K562 (cell line): ENCODE results near the gene KMT5B. TPM values are rescaled to one million over a fixed set of nuclear protein-coding genes. Genes with fewer than 3 reads are reported as not detected.

Experiments
- ATF1 ChIP-seq, 2 experiments: fragments of 450-650 bp in 1 of 2; IDR thresholded peaks; 2 replicates each; pipeline ENCODE4 v1.6.1; 2016; ENCODE audit warnings: missing compliant biosample characterization in 1 of 2, missing genetic modification characterization in 1 of 2
- CTCFL ChIP-seq: IDR thresholded peaks from 2 replicates; pipeline ENCODE4 v1.6.1; 2011; ENCODE audit warnings: borderline replicate concordance, low read depth, mild to moderate bottlenecking, moderate library complexity, low read length; ENCODE audit not compliant: insufficient read depth, poor library complexity, severe bottlenecking
- EP300 ChIP-seq: IDR thresholded peaks from 2 replicates; pipeline ENCODE4 v1.6.1; 2012; ENCODE audit warnings: low read length, improper control_type of control experiment
- ETV6 ChIP-seq, 3 experiments: fragments of 150-350 bp in 1 of 3; sonication (generic) in 1 of 3; formaldehyde crosslinking in 1 of 3; IDR thresholded peaks; 2 replicates each; pipeline versions ENCODE4 v1.6.1 to v1.8.0; 2014 to 2022; ENCODE audit warnings: borderline replicate concordance in 2 of 3, low read depth in 2 of 3, antibody characterized with exemption in 1 of 3, low read length in 1 of 3, mild to moderate bottlenecking in 1 of 3, missing genetic modification reagents in 1 of 3
- JUN ChIP-seq, 2 experiments: sonication (generic) in 1 of 2; formaldehyde crosslinking in 1 of 2; IDR thresholded peaks; 2 replicates each; pipeline versions ENCODE4 v1.6.1 to v1.8.0; 2012 to 2022; ENCODE audit warnings: borderline replicate concordance in 2 of 2, mild to moderate bottlenecking in 2 of 2, improper control_type of control experiment in 1 of 2, low read depth in 1 of 2, low read length in 1 of 2, missing genetic modification reagents in 1 of 2
- KDM1A ChIP-seq, 2 experiments: fragments of 450-650 bp; IDR thresholded peaks; 2 replicates each; pipeline ENCODE4 v1.6.1; 2016; ENCODE audit warnings: mild to moderate bottlenecking in 2 of 2
- MCM5 ChIP-seq: fragments of 450-650 bp; IDR thresholded peaks from 2 replicates; pipeline ENCODE4 v1.6.1; 2016; ENCODE audit warnings: low read depth
- MNT ChIP-seq, 2 experiments: fragments of 450-650 bp; conservative IDR thresholded peaks; 2 replicates each; pipeline ENCODE4 v1.6.1; 2017; ENCODE audit warnings: mild to moderate bottlenecking in 2 of 2, moderate library complexity in 2 of 2
- MYC ChIP-seq, 2 experiments: fragments of 250-450 bp in 1 of 2; sonication (Bioruptor Pico) in 1 of 2; IDR thresholded peaks; 2 replicates each; pipeline versions ENCODE4 v1.5.1 to v1.6.1; 2012 to 2021; ENCODE audit warnings: low read depth in 2 of 2, borderline replicate concordance in 1 of 2, improper control_type of control experiment in 1 of 2, low read length in 1 of 2, mild to moderate bottlenecking in 1 of 2, moderate library complexity in 1 of 2
- PHTF2 ChIP-seq: fragments of 250-450 bp; sonication (Bioruptor Pico); IDR thresholded peaks from 2 replicates; pipeline ENCODE4 v1.5.0; 2021; ENCODE audit warnings: mild to moderate bottlenecking
- POLR2B ChIP-seq: fragments of 450-650 bp; IDR thresholded peaks from 2 replicates; pipeline ENCODE4 v1.6.1; 2018; ENCODE audit warnings: low read depth; ENCODE audit not compliant: partially characterized antibody
- RBFOX2 ChIP-seq: fragments of 200-400 bp; formaldehyde crosslinking; IDR thresholded peaks from 2 replicates; pipeline ENCODE4 v1.6.1; 2017; ENCODE audit warnings: low read depth, mild to moderate bottlenecking, low read length, moderate library complexity
- SAFB ChIP-seq: fragments of 200-400 bp; formaldehyde crosslinking; IDR thresholded peaks from 2 replicates; pipeline ENCODE4 v1.6.1; 2017; ENCODE audit warnings: low read depth, low read length, borderline replicate concordance
- STAT5A ChIP-seq: IDR thresholded peaks from 2 replicates; pipeline ENCODE4 v1.6.1; 2012; ENCODE audit warnings: low read length, inconsistent platforms, borderline replicate concordance
- TAL1 ChIP-seq: fragments of 450-650 bp; IDR thresholded peaks from 2 replicates; pipeline ENCODE4 v1.6.1; 2016; ENCODE audit warnings: mild to moderate bottlenecking
- TEAD4 ChIP-seq, 2 experiments: sonication (generic) in 1 of 2; formaldehyde crosslinking in 1 of 2; IDR thresholded peaks; 2 replicates each; pipeline versions ENCODE4 v1.6.1 to v1.8.0; 2012 to 2022; ENCODE audit warnings: borderline replicate concordance in 1 of 2, inconsistent platforms in 1 of 2, low read length in 1 of 2, mild to moderate bottlenecking in 1 of 2, missing genetic modification reagents in 1 of 2
- ZNF217 ChIP-seq: sonication (generic); formaldehyde crosslinking; IDR thresholded peaks from 2 replicates; pipeline ENCODE4 v1.8.0; 2022; ENCODE audit warnings: mild to moderate bottlenecking, missing genetic modification reagents
- ZNF354B ChIP-seq: fragments of 250-450 bp; sonication (Bioruptor Pico); IDR thresholded peaks from 2 replicates; pipeline ENCODE4 v1.4.0; 2020
- ZNF589 ChIP-seq: fragments of 200-800 bp; sonication (Bioruptor generic); IDR thresholded peaks from 2 replicates; pipeline ENCODE4 v1.6.1; 2016; ENCODE audit warnings: low read depth, missing genetic modification characterization, missing compliant biosample characterization
- ZNF766 ChIP-seq: fragments of 200-800 bp; sonication (Bioruptor generic); conservative IDR thresholded peaks from 2 replicates; pipeline ENCODE4 v1.6.1; 2016; ENCODE audit warnings: missing genetic modification characterization, missing compliant biosample characterization
- polyA plus RNA-seq, 8 experiments: library from polyadenylated mRNA; depleted of rRNA in 4 of 8; stranded (reverse) in 5 of 8; unstranded in 3 of 8; fragments of >200 nt; fragmentation: Nextera tagmentation in 2 of 8; fragmentation: Illumina TruSeq in 1 of 8; extraction: Ambion mirVana in 2 of 8; extraction: Trizol in 1 of 8; gene quantifications; 2 replicates each; pipeline versions ENCODE4 v1.2.1 to v1.2.3, GENCODE V29; 2011 to 2014; ENCODE audit warnings: inconsistent platforms in 1 of 8, missing spikeins in 1 of 8
- total RNA-seq, 7 experiments: library from RNA; depleted of rRNA in 6 of 7; stranded (reverse); fragments of >200 nt in 6 of 7; fragmentation: Illumina TruSeq in 2 of 7; extraction: Trizol in 2 of 7; gene quantifications; 2 replicates each; pipeline versions ENCODE4 v1.2.1 to v1.2.3, GENCODE V29; 2011 to 2021; ENCODE audit warnings: low replicate concordance in 1 of 7

KMT5B gene
- total and polyA plus RNA-seq, 9 of the 15 experiments (the other 6 are each of a cell fraction or from before 2014, with no cell fraction given), result 7.3 to 27.3 (median 20.9) TPM

- no peak for TF ChIP-seq JUN (IDR thresholded peaks at IDR 0.05; ENCODE audit: borderline replicate concordance, low read depth, low read length)
- TF ChIP-seq JUN (CRISPR knock-in tag; IDR thresholded peaks at IDR 0.05; ENCODE audit: borderline replicate concordance), result no peak
- no peak for TF ChIP-seq CTCFL
- TF ChIP-seq STAT5A, result no peak
- TF ChIP-seq ZNF589, result no peak
- no peak for TF ChIP-seq PHTF2 (CRISPR knock-in tag)
- no peak for TF ChIP-seq ETV6 (IDR thresholded peaks at IDR 0.05; ENCODE audit: borderline replicate concordance in 1 of 2, low read depth in 2 of 2, low read length in 1 of 2)
- no peak for TF ChIP-seq ETV6 (CRISPR knock-in tag; IDR thresholded peaks at IDR 0.05; ENCODE audit: borderline replicate concordance)
- TF ChIP-seq POLR2B, result no peak
- no peak for TF ChIP-seq TEAD4 (IDR thresholded peaks at IDR 0.05; ENCODE audit: low read length)
- no peak for TF ChIP-seq TEAD4 (CRISPR knock-in tag; IDR thresholded peaks at IDR 0.05; ENCODE audit: borderline replicate concordance)
- no peak for TF ChIP-seq ZNF766 (CRISPR knock-in tag)
- TF ChIP-seq MCM5, result no peak
- TF ChIP-seq ZNF354B (CRISPR knock-in tag), result no peak
- TF ChIP-seq KDM1A (IDR thresholded peaks at IDR 0.05), result no peak
- no peak for TF ChIP-seq EP300
- no peak for TF ChIP-seq MNT (conservative IDR thresholded peaks at IDR 0.05)
- TF ChIP-seq MYC (IDR thresholded peaks at IDR 0.05; ENCODE audit: low read depth, low read length), result no peak
- TF ChIP-seq MYC (CRISPR knock-in tag; IDR thresholded peaks at IDR 0.05; ENCODE audit: borderline replicate concordance, low read depth), result 0 out of 2 replicates have a peak, but pooled peaks have one; percentile 29
- TF ChIP-seq ZNF217 (CRISPR knock-in tag), result no peak
- TF ChIP-seq RBFOX2, result peak; percentile 68
- no peak for TF ChIP-seq SAFB
- TF ChIP-seq TAL1, result no peak
- TF ChIP-seq ATF1 (CRISPR knock-in tag; IDR thresholded peaks at IDR 0.05), result no peak
- no peak for TF ChIP-seq ATF1 (tag; IDR thresholded peaks at IDR 0.05)
Measured at GRCh38 chr11:68214173-68215086, 1.3 kb upstream of the KMT5B start (continued).
